Measurements from ENCODE around the gene PTPMT1. TPM values are rescaled to one million over a fixed set of nuclear protein-coding genes. Genes with fewer than 3 reads are reported as not detected.

Gene PTPMT1
- total RNA-seq, 1 experiment from 2014 or later = 193 TPM

- no peak for DNase-seq (ENCODE audit: low spot score)
Measured at GRCh38 chr11:47607380-47607779, 42.0 kb downstream of the PTPMT1 start.

- no peak for DNase-seq (ENCODE audit: low spot score)
Measured at GRCh38 chr11:47609675-47610074, 44.3 kb downstream of the PTPMT1 start.

GRCh38 chr11:47611348-47611794 is 46.0 kb downstream of the PTPMT1 start:
- DNase-seq (ENCODE audit: low spot score) = no peak

- DNase-seq (ENCODE audit: low spot score) = no peak
Measured at GRCh38 chr11:47615249-47615648, 49.9 kb downstream of the PTPMT1 start.

GRCh38 chr11:47616726-47617416 is 51.5 kb downstream of the PTPMT1 start:
- DNase-seq (ENCODE audit: low spot score) = peak; percentile 47

GRCh38 chr11:47617417-47617809 is 52.0 kb downstream of the PTPMT1 start:
- no peak for DNase-seq (ENCODE audit: low spot score)

- DNase-seq (ENCODE audit: low spot score) = no peak
Measured at GRCh38 chr11:47620836-47621378, 55.5 kb downstream of the PTPMT1 start.

Small RNAs within 50 kb of the gene (small RNA-seq; reads per million reads assigned to genes)
- not detected for gene RN7SL652P
- gene RNU5E-10P = 0.86 reads per million, percentile 25 among the genes with 10 or more reads in this experiment

Other genes starting within 250 kb of the PTPMT1 start
- 0.05 TPM in 1 of 2 replicates, not detected in the other for gene MYBPC3, start 212.9 kb upstream of the PTPMT1 start, total RNA-seq (2014; rRNA removed; shearing (Covaris generic))
- gene SPI1, start 187.1 kb upstream of the PTPMT1 start, total RNA-seq (2014; rRNA removed; shearing (Covaris generic)) = not detected in 2 replicates
- gene SLC39A13, start 157.0 kb upstream of the PTPMT1 start, total RNA-seq (2014; rRNA removed; shearing (Covaris generic)) = 56.0 and 67.0 TPM in 2 replicates
- 206 and 222 TPM in 2 replicates for gene PSMC3, start 139.2 kb upstream of the PTPMT1 start, total RNA-seq (2014; rRNA removed; shearing (Covaris generic))
- not detected in 2 replicates for gene RAPSN, start 116.5 kb upstream of the PTPMT1 start, total RNA-seq (2014; rRNA removed; shearing (Covaris generic))
- 104 and 123 TPM in 2 replicates for gene CELF1, start 12.5 kb upstream of the PTPMT1 start, total RNA-seq (2014; rRNA removed; shearing (Covaris generic))
- 26.5 and 29.5 TPM in 2 replicates for gene KBTBD4, start 13.4 kb downstream of the PTPMT1 start, total RNA-seq (2014; rRNA removed; shearing (Covaris generic))
- gene NDUFS3, start 13.5 kb downstream of the PTPMT1 start, total RNA-seq (2014; rRNA removed; shearing (Covaris generic)) = 144 and 149 TPM in 2 replicates
- gene FAM180B, start 21.1 kb downstream of the PTPMT1 start, total RNA-seq (2014; rRNA removed; shearing (Covaris generic)) = not detected in 2 replicates
- not detected in 2 replicates for gene C1QTNF4, start 28.8 kb downstream of the PTPMT1 start, total RNA-seq (2014; rRNA removed; shearing (Covaris generic))
- gene MTCH2, start 77.0 kb downstream of the PTPMT1 start, total RNA-seq (2014; rRNA removed; shearing (Covaris generic)) = 103 and 109 TPM in 2 replicates
- gene AGBL2, start 149.8 kb downstream of the PTPMT1 start, total RNA-seq (2014; rRNA removed; shearing (Covaris generic)) = 1.5 and 4.9 TPM in 2 replicates
- gene FNBP4, start 201.7 kb downstream of the PTPMT1 start, total RNA-seq (2014; rRNA removed; shearing (Covaris generic)) = 34.5 and 36.9 TPM in 2 replicates

Measured in HT-29 (cell line).